Measurements from ENCODE around the gene ZNF777.
"Not testable (repeated sequence)": the region's sequence is repeated elsewhere in the genome, so short reads cannot be mapped to it uniquely, and the experiment has no call there.

Gene ZNF777

DNA sequence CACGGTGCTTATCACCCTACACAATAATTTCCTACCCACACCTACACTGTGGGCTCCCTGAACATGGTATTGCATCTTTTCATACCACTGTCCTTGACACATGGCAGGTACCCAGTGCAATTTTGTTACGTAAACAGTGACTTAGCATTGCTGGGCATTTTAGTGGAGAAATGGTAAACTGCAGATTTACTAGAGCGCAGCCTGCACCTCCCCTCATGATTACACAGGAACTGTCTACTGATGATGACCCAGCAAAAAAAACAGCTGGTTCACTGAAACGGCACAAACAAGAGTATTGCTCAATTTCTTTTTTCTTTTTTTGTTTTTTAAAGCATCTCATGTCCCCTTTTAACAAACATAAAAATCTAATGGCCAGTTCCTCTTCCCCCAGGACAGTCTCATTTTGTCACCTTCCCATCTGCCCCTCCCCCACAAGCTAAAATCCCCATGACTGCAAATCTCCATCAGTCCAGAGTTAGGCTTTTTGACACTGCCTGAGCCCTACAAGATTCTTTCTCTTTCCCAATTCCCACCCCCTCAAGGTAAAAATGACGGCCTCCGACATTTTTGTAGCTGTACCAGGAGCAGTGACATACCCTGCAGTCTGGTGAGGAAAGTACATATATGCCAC lies 34.0 kb upstream of the ZNF777 start:
- CTCF ChIA-PET = interaction anchor here (1.2 to 2.2 kb wide), 10 partner anchors 8 to 233 kb away, joined by 3 to 7 read pairs (median 5); partner anchors contain the start of genes ZNF777 and ZNF783
- no peak for DNase-seq (ENCODE audit: low read depth, low spot score)
- no peak overlapping the region for H3K4me3 ChIP-seq (ENCODE audit: low read depth, low read length)
- TF ChIP-seq CTCF (IDR thresholded peaks at IDR 0.05; ENCODE audit: insufficient read depth, low read length, missing control alignments) = no peak
- POLR2A ChIA-PET = no interaction called here

DNA sequence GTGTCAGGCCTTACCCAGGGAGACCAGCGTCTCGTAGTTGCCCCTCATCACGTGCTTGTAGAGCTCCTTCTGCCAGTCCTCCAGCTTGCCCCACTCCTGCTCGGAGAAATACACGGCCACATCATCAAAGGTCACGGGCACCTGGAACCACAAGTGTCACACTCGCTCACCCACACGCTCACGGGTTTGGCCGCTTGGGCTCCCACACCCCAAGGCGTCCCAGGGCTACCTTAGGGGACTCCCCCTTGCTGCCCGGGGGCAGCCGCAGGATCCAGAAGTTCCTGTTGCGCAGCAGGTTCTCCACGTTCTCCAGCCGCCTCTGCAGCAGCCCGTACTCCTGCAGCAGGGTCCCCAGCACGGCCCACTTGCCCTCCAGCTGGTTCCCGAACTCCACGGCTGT lies 33.1 kb upstream of the ZNF777 start:
- DNase-seq (ENCODE audit: low read depth, low spot score); CTCF ChIA-PET; POLR2A ChIA-PET; H3K4me3 ChIP-seq (ENCODE audit: low read depth, low read length): not testable (repeated sequence)

DNA sequence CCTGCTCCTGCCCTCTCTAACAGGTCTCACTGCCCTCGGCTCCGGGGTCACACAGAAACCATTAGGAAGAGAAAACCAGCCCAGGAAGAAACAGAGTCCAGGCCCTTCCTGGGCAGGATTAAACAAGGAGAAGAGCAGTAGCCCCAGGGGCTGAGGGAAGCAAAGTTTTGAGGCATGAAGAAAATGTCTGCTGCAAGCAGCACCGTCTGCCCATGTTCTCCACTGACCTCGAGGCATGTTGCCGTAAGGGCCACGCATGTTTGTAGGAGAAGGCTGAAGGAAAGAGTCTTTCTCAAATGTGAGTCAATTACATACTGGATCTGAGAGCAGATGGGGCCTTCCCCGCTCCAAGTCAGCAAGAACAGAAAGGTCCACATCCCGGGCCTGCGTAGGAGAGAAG lies 32.5 kb upstream of the ZNF777 start:
- CTCF ChIA-PET = no interaction called here
- H3K4me3 ChIP-seq (ENCODE audit: low read depth, low read length) = no peak overlapping the region
- no peak for TF ChIP-seq CTCF (IDR thresholded peaks at IDR 0.05; ENCODE audit: insufficient read depth, low read length, missing control alignments)
- POLR2A ChIA-PET = no interaction called here
- DNase-seq (ENCODE audit: low read depth, low spot score) = no peak

DNA sequence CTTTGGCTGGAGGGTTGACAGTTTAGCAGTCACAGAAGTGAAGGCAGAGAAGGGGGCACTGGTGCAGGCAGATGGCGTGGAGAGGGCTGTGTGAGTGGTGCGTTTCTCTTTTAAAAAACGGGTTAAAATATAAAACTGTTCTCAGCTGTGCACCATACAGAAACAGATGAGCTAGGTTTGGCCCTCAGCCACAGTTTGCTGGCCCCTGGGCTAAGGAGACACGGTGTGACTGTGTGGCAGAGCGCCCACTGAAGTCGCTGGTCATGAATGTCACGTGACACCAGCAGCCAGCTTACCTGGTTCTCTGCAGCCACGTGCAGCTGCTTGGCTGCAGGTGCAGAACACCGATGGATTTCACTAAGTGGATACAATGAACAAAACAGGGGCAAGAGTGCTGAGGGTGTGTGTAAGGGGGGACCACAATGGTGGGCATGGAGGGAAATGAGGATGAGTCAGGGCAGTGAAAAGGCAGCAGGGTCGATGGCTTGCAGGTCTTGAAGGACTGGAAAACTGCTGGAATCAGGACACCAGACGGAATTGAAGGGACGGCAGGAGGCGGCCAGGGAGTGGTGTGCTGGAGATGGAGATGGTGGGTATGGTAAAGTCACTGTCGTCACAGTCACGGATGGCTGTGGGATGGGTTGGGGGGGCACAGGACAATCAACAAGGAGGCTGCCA lies 29.4 kb upstream of the ZNF777 start:
- POLR2A ChIA-PET = no interaction called here
- CTCF ChIA-PET = no interaction called here
- no peak for TF ChIP-seq CTCF (IDR thresholded peaks at IDR 0.05; ENCODE audit: insufficient read depth, low read length, missing control alignments)
- H3K4me3 ChIP-seq (ENCODE audit: low read depth, low read length) = no peak overlapping the region
- no peak for DNase-seq (ENCODE audit: low read depth, low spot score)

DNA sequence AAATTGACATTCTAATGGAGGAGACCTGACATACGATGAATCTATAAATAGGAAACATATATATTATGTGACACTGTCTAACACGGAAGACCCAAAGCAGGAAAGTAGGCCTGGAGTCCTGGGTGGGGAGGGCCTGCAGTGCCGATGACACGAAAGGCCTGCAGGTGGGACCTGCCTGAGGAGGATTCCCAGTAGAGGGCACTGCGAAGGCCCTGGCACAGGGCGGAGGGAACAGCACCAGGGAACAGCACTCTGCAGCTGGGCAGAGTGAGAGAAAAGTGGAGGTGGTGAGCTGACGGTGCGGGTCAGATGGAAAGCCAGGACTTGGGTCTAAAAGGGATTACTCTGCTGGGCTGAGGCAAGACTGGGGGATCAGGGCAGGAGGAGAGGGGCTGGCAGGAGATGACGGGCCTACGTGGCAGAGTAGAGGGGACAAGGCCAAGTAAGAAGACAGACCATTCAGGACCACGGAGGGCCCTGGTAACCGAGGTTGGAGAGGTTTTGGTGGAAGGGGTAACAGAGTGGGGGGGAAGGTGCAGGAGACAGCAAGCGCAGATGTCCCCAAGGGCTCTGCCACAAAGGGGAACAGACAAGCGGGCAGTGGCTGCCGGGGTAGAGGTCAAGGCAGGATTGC lies 28.6 kb upstream of the ZNF777 start:
- ChIA-PET POLR2A (no interaction called here), CTCF (interaction anchor here (1.1 kb wide), 1 partner anchor 10 kb away, joined by 3 read pairs; no protein-coding TSS in a partner anchor)
- no peak for TF ChIP-seq CTCF (IDR thresholded peaks at IDR 0.05; ENCODE audit: insufficient read depth, low read length, missing control alignments)
- DNase-seq (ENCODE audit: low read depth, low spot score) = no peak
- no peak overlapping the region for H3K4me3 ChIP-seq (ENCODE audit: low read depth, low read length)

- H3K4me3 ChIP-seq (ENCODE audit: low read depth, low read length) = no peak overlapping the region
- ChIA-PET POLR2A (no interaction called here), CTCF (interaction anchor here (0.7 to 2.3 kb wide), 4 partner anchors 9 to 153 kb away, joined by 3 to 10 read pairs (median 4); partner anchors contain the start of gene ZNF777)
- no peak for DNase-seq (ENCODE audit: low read depth, low spot score)
- TF ChIP-seq CTCF (IDR thresholded peaks at IDR 0.05; ENCODE audit: insufficient read depth, low read length, missing control alignments) = no peak
Observed at GRCh38 chr7:149479568-149479967, 18.7 kb upstream of the ZNF777 start.
